K562 (cell line): ENCODE data around the gene LYAR. TPM values are rescaled to one million over a fixed set of nuclear protein-coding genes. Genes with fewer than 3 reads are reported as not detected.

Source experiments
- ARID4B ChIP-seq: sonication (generic); formaldehyde crosslinking; IDR thresholded peaks from 2 replicates; pipeline ENCODE4 v1.8.0; 2022; ENCODE audit warnings: mild to moderate bottlenecking, missing genetic modification reagents
- MCM7 ChIP-seq, 2 experiments: fragments of 450-650 bp; IDR thresholded peaks; 2 replicates each; pipeline ENCODE4 v1.6.1; 2016 to 2018
- ZNF407 ChIP-seq: fragments of 450-650 bp; IDR thresholded peaks from 2 replicates; pipeline ENCODE4 v1.6.1; 2016; ENCODE audit warnings: low read depth
- polyA plus RNA-seq, 8 experiments: library from polyadenylated mRNA; depleted of rRNA in 4 of 8; stranded (reverse) in 5 of 8; unstranded in 3 of 8; fragments of >200 nt; fragmentation: Nextera tagmentation in 2 of 8; fragmentation: Illumina TruSeq in 1 of 8; extraction: Ambion mirVana in 2 of 8; extraction: Trizol in 1 of 8; gene quantifications; 2 replicates each; pipeline versions ENCODE4 v1.2.1 to v1.2.3, GENCODE V29; 2011 to 2014; ENCODE audit warnings: inconsistent platforms in 1 of 8, missing spikeins in 1 of 8
- total RNA-seq, 7 experiments: library from RNA; depleted of rRNA in 6 of 7; stranded (reverse); fragments of >200 nt in 6 of 7; fragmentation: Illumina TruSeq in 2 of 7; extraction: Trizol in 2 of 7; gene quantifications; 2 replicates each; pipeline versions ENCODE4 v1.2.1 to v1.2.3, GENCODE V29; 2011 to 2021; ENCODE audit warnings: low replicate concordance in 1 of 7

Gene LYAR
- total and polyA plus RNA-seq, 9 of the 15 experiments (the other 6 are each of a cell fraction or from before 2014, with no cell fraction given) = 28.3 to 172 (median 127) TPM

- TF ChIP-seq ZNF407 (no peak), ARID4B (CRISPR knock-in tag) (no peak), MCM7 (IDR thresholded peaks at IDR 0.05) (no peak)
Measured at GRCh38 chr4:4277531-4277930, 12.4 kb downstream of the LYAR start (continued).
